Measurements from ENCODE around the gene MX2.

Gene MX2

DNA sequence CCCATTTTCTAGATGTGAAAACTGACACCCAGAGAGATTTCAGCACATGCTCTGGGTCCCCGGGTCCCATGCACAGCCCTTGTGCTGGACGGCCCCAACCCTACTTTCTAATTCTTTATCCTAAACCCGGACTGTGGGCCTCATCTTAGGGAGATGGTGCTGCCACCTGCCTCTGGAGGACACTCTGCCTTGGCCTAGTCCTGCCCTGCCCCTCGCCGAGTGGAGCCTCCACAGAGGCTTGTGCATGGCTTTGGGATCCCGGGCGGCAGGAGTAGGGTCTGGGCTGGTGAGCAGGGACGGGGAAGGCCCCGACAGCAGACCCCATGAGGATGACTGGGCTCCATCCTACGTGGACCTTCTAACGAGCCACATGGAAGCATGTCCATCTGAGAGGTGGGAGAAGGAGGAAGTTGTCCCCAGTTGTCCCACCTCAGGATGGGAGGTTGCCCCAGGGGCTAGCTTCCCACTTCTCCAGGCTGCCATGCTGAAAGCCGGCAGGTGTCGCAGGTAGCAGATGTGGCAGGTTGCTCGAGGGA is 12.4 kb downstream of the MX2 start:
- H3K9me3 Mint-ChIP-seq: no peaks in the 10 kb centered on the region
- H3K4me1 Mint-ChIP-seq (ENCODE audit: low read depth): peaks cover 16% of the 10 kb centered on the region
- intact Hi-C loops (cut with micrococcal nuclease): no loop called here
- peaks cover 54% of the 10 kb centered on the region for H3K36me3 Mint-ChIP-seq (ENCODE audit: low read depth)
- H3K4me3 Mint-ChIP-seq: no peak overlapping the region
- H3K27me3 Mint-ChIP-seq: no peaks in the 10 kb centered on the region
- H3K27ac Mint-ChIP-seq: no peak overlapping the region

GRCh38 chr21:41374867-41375533 is 13.2 kb downstream of the MX2 start:
- Mint-ChIP-seq H3K27ac (no peak overlapping the region), H3K4me3 (no peak overlapping the region), H3K4me1 (ENCODE audit: low read depth) (peaks cover 11% of the 10 kb centered on the region), H3K9me3 (no peaks in the 10 kb centered on the region), H3K27me3 (no peaks in the 10 kb centered on the region), H3K36me3 (ENCODE audit: low read depth) (peaks cover 61% of the 10 kb centered on the region)
- intact Hi-C loops (cut with micrococcal nuclease): no loop called here

DNA sequence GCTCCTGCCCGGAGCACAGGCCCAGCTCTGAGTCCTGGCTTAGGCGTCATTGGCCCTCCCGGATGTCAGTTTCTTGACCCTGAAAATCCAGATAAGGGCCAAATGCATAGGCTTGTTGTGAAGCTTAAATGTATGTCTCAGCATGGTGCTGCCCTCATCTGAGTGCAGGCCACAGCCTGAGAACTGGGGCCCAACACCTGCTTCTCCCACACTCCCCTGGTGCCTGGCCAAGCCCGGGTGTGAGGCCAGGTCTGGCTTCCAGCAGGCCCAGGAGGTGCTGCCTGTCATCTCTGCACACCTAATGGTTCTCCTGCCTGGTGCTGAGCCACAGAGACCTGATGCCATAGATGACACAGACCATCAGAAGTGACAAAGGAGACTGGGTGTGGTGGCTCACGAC is 14.0 kb downstream of the MX2 start:
- Mint-ChIP-seq H3K4me3 (no peak overlapping the region), H3K4me1 (ENCODE audit: low read depth) (peaks cover 2% of the 10 kb centered on the region)
- intact Hi-C loops (cut with micrococcal nuclease): no loop called here

GRCh38 chr21:41377715-41378114 is 15.9 kb downstream of the MX2 start:
- H3K9me3 Mint-ChIP-seq: peaks cover 6% of the 10 kb centered on the region
- intact Hi-C loops (cut with micrococcal nuclease): no loop called here
- peaks cover 76% of the 10 kb centered on the region for H3K36me3 Mint-ChIP-seq (ENCODE audit: low read depth)
- H3K27me3 Mint-ChIP-seq: no peaks in the 10 kb centered on the region
- H3K4me3 Mint-ChIP-seq: no peak overlapping the region
- no peaks in the 10 kb centered on the region for H3K4me1 Mint-ChIP-seq (ENCODE audit: low read depth)
- no peak overlapping the region for H3K27ac Mint-ChIP-seq

More for the DNA sequence above, 14.0 kb downstream of the MX2 start:
- Mint-ChIP-seq H3K27me3 (no peaks in the 10 kb centered on the region), H3K9me3 (no peaks in the 10 kb centered on the region), H3K27ac (no peak overlapping the region), H3K36me3 (ENCODE audit: low read depth) (peaks cover 61% of the 10 kb centered on the region)

- Mint-ChIP-seq H3K27me3 (no peaks in the 10 kb centered on the region), H3K4me3 (no peak overlapping the region), H3K36me3 (ENCODE audit: low read depth) (peaks cover 82% of the 10 kb centered on the region), H3K27ac (no peak overlapping the region), H3K4me1 (ENCODE audit: low read depth) (no peaks in the 10 kb centered on the region), H3K9me3 (peaks cover 6% of the 10 kb centered on the region)
- intact Hi-C loops (cut with micrococcal nuclease): no loop called here
Observed at GRCh38 chr21:41378849-41379248, 17.0 kb downstream of the MX2 start.

GRCh38 chr21:41379901-41380300 is 18.1 kb downstream of the MX2 start:
- intact Hi-C loops (cut with micrococcal nuclease): no loop called here
- Mint-ChIP-seq H3K4me1 (ENCODE audit: low read depth) (no peaks in the 10 kb centered on the region), H3K27me3 (no peaks in the 10 kb centered on the region), H3K4me3 (no peak overlapping the region), H3K27ac (no peak overlapping the region), H3K9me3 (peaks cover 6% of the 10 kb centered on the region), H3K36me3 (ENCODE audit: low read depth) (peaks cover 86% of the 10 kb centered on the region)

DNA sequence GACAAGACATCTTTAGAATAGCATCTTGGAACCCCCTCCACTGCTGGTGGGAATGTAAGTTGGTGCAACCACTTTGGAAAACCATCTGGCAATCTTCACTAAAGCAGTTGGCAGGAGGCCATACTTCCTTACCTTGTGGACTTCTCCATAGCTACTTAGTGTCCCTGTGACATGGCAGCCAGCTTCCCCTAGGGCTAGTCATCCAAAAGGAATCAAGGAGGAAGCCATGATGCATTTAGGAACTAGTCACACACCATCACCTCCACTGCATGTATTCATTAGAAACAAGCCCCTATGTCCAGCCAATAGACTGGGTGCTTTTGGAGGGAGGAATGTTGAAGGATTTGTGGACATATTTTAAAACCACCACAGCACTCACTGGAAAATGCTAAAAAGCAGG is 19.9 kb downstream of the MX2 start:
- no peak overlapping the region for H3K4me3 Mint-ChIP-seq
- peaks cover 6% of the 10 kb centered on the region for H3K9me3 Mint-ChIP-seq
- no peaks in the 10 kb centered on the region for H3K4me1 Mint-ChIP-seq (ENCODE audit: low read depth)
- intact Hi-C loops (cut with micrococcal nuclease): no loop called here
- peaks cover 89% of the 10 kb centered on the region for H3K36me3 Mint-ChIP-seq (ENCODE audit: low read depth)
- H3K27me3 Mint-ChIP-seq: no peaks in the 10 kb centered on the region
- H3K27ac Mint-ChIP-seq: no peak overlapping the region

DNA sequence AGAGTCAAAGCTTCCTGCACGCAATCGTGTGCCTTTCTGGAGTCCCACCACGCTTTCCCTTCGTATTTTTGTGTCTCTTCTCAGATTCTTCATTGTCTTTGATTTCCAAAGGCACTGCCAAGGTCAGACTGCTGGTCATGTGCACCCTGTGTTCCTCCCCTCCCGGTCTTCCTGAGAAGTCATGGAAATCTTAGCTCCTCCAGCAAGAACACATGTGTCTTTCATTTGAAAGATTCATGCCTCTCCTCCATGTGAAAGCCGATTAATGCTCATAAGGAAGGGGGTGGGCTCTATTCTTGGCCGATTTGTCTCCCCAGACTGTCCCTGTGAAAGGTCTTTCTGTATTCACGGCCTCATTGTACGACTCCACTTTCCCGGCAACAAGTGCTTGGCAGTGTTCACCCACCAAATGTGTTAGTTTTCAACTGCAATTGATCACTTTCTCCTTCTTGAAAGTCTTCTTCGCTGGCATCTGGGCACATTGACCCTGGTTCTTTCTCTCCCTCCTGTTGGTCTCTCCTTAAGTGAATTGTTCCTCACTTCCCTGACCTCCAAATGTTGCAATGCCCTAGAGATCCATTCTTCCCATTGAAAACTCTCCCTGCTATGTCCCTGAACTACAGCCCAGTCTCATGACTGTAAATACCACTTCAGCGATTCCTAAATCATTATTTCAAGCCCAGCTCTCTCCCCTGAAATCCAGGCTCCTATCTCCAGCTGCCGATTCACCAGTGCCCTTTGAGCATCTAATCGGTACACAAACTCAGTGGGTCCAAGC is 25.4 kb downstream of the MX2 start:
- peaks cover 70% of the 10 kb centered on the region for H3K36me3 Mint-ChIP-seq (ENCODE audit: low read depth)

DNA sequence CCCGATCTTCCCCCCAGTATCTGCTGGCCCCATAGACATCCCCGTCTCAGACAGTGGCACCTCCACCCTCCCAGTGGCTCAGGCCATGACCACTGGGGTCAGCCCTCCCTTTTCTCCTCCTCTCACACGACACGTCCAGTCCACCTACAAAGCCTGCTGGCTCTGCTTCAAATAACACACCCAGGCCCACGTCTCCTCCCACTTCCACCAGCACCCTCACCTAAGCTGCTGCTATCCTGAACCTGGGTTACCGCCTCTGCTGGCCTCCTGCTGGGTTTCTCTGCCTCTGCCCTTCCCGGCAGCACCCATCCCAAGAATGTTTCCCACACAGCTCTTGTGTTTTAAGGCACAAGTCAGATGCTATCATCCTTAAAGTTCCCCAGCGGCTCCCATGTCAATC is 26.0 kb downstream of the MX2 start:
- no peak overlapping the region for H3K4me3 Mint-ChIP-seq
- H3K27ac Mint-ChIP-seq: no peak overlapping the region
- intact Hi-C loops (cut with micrococcal nuclease): no loop called here
- H3K36me3 Mint-ChIP-seq (ENCODE audit: low read depth): peaks cover 67% of the 10 kb centered on the region
- no peaks in the 10 kb centered on the region for H3K9me3 Mint-ChIP-seq
- H3K27me3 Mint-ChIP-seq: no peaks in the 10 kb centered on the region
- H3K4me1 Mint-ChIP-seq (ENCODE audit: low read depth): no peaks in the 10 kb centered on the region

More for the DNA sequence above, 25.4 kb downstream of the MX2 start:
- Mint-ChIP-seq H3K9me3 (no peaks in the 10 kb centered on the region), H3K27ac (no peak overlapping the region), H3K4me3 (no peak overlapping the region), H3K4me1 (ENCODE audit: low read depth) (no peaks in the 10 kb centered on the region), H3K27me3 (no peaks in the 10 kb centered on the region)
- intact Hi-C loops (cut with micrococcal nuclease): no loop called here

GRCh38 chr21:41388259-41388658 is 26.4 kb downstream of the MX2 start:
- Mint-ChIP-seq H3K4me3 (no peak overlapping the region), H3K9me3 (no peaks in the 10 kb centered on the region), H3K27ac (no peak overlapping the region), H3K4me1 (ENCODE audit: low read depth) (no peaks in the 10 kb centered on the region), H3K36me3 (ENCODE audit: low read depth) (peaks cover 65% of the 10 kb centered on the region), H3K27me3 (no peaks in the 10 kb centered on the region)
- intact Hi-C loops (cut with micrococcal nuclease): no loop called here

GRCh38 chr21:41390043-41390639 is 28.3 kb downstream of the MX2 start:
- Mint-ChIP-seq H3K9me3 (no peaks in the 10 kb centered on the region), H3K27ac (no peak overlapping the region), H3K4me1 (ENCODE audit: low read depth) (peaks cover 18% of the 10 kb centered on the region), H3K27me3 (no peaks in the 10 kb centered on the region), H3K36me3 (ENCODE audit: low read depth) (peaks cover 68% of the 10 kb centered on the region), H3K4me3 (no peak overlapping the region)
- intact Hi-C loops (cut with micrococcal nuclease): no loop called here

- Mint-ChIP-seq H3K27me3 (no peaks in the 10 kb centered on the region), H3K9me3 (no peaks in the 10 kb centered on the region), H3K4me3 (no peak overlapping the region), H3K4me1 (ENCODE audit: low read depth) (peaks cover 47% of the 10 kb centered on the region), H3K36me3 (ENCODE audit: low read depth) (peaks cover 46% of the 10 kb centered on the region), H3K27ac (peak overlapping the region; percentile 21)
- intact Hi-C loops (cut with micrococcal nuclease): no loop called here
Observed at GRCh38 chr21:41393876-41394465, 32.1 kb downstream of the MX2 start.

DNA sequence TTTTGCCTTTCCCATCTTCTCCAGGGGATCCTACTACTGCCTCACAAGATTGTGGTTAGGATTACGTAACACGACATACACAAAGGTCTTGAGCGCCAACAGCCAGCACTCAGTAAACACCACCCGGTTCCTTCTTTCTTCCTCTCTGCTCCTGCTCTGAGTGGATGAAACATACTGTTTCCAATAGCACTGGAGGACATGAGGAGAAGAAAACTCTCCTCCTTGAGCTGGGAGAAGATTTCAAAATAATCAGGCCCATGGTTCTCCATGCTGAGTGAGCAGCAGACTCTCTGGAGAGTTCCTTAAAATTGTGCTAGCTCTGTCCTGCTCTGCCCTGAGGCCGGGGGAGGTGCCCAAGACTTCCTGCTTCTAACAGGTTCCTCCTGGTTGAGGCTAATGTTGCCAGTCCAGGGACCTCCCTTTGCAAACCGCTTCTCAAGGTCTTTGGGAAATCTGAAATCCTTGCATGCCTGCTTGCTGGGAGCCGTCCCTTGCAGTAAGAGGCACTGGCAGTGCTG is 34.8 kb downstream of the MX2 start:
- H3K27ac Mint-ChIP-seq: peak overlapping the region; percentile 81
- intact Hi-C loops (cut with micrococcal nuclease): loop anchor here (2.0 kb wide), 1 partner anchor 36 kb away; no protein-coding TSS in a partner anchor
- H3K4me3 Mint-ChIP-seq: no peak overlapping the region
- peaks cover 62% of the 10 kb centered on the region for H3K36me3 Mint-ChIP-seq (ENCODE audit: low read depth)
- H3K9me3 Mint-ChIP-seq: no peaks in the 10 kb centered on the region
- peaks cover 47% of the 10 kb centered on the region for H3K4me1 Mint-ChIP-seq (ENCODE audit: low read depth)
- no peaks in the 10 kb centered on the region for H3K27me3 Mint-ChIP-seq

All from dendritic cell treated with granulocyte-macrophage colony-stimulating factor and Interleukin-4, amounts not matched to agents 40 ng/mL and 50 ng/mL, for 4 days (primary cell).